NCI-H146 treated with DMSO at 0.1 percent for 48 hours (cell line): Measurements from ENCODE around the gene IREB2.
"Not testable (repeated sequence)": the region's sequence is repeated elsewhere in the genome, so short reads cannot be mapped to it uniquely, and the experiment has no call there.

Source experiments
- DNase-seq: peaks from one replicate; lab custom pipeline; 2025; ENCODE audit not compliant: unreplicated experiment; lab: John Stamatoyannopoulos, UW

Gene IREB2

GRCh38 chr15:78461171-78461888, 23.3 kb downstream of the IREB2 start:
- DNase-seq, result no peak

DNA sequence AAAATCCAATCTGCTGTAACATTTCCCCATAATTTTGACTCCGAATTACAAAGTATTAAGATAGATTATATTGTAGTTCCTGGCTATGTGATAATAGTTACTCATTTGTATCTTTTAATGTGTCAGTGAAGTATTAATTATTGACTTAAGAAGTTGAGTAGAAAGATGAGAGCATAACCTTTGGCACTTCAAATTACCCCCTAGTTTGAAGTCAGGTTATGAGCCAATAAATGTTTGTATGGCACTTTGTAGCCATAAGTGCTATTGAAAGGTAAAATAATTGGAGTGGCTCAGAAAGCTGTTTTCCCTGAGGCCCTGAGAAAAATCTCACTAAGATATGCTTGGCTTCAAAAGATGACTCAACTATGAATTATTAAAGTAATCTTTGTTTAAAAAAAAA, 31.0 kb downstream of the IREB2 start:
- DNase-seq, result no peak

GRCh38 chr15:78477295-78477694, 39.3 kb downstream of the IREB2 start:
- no peak for DNase-seq

GRCh38 chr15:78479650-78480049, 41.6 kb downstream of the IREB2 start:
- no peak for DNase-seq

- DNase-seq, result no peak
Observed at GRCh38 chr15:78481917-78482316, 43.9 kb downstream of the IREB2 start.

DNA sequence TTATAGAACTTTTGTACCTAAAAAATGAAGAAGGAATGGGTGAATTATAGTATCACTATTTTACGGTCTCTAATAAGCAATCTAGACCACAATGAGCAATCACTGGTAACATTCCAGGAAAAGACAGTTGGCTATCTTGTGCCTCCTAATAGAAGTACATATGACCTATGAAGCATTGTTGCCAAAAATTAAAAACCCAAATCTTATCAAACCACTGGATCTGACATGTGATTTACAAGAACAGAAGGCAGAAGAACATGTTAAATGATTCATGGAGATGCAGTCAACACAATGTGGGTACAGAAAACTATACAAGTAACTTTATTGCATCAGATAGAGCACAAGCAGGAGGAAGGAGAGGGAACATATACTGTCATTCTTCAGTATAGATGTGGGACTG, 54.9 kb downstream of the IREB2 start:
- no peak for DNase-seq

GRCh38 chr15:78501857-78502256, 63.8 kb downstream of the IREB2 start:
- DNase-seq, result no peak

DNA sequence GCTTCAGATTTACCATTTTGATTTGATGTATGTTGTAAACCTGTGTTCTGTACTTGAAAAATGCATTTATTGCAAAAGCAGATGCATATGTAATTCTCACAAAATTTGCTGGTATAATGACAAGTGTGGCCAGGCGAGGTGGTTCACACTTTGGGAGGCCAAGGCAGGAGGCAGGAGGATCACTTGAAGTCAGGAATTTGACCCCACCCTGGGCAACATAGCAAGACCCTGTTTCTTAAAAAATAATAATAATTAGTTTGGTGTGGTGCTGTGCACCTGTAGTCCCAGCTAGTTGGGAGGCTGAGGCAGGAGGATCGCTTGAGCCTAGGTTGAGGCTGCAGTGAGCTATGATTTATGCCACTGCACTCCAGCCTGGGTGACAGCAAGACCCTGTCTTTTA, 64.6 kb downstream of the IREB2 start:
- no peak for DNase-seq

DNA sequence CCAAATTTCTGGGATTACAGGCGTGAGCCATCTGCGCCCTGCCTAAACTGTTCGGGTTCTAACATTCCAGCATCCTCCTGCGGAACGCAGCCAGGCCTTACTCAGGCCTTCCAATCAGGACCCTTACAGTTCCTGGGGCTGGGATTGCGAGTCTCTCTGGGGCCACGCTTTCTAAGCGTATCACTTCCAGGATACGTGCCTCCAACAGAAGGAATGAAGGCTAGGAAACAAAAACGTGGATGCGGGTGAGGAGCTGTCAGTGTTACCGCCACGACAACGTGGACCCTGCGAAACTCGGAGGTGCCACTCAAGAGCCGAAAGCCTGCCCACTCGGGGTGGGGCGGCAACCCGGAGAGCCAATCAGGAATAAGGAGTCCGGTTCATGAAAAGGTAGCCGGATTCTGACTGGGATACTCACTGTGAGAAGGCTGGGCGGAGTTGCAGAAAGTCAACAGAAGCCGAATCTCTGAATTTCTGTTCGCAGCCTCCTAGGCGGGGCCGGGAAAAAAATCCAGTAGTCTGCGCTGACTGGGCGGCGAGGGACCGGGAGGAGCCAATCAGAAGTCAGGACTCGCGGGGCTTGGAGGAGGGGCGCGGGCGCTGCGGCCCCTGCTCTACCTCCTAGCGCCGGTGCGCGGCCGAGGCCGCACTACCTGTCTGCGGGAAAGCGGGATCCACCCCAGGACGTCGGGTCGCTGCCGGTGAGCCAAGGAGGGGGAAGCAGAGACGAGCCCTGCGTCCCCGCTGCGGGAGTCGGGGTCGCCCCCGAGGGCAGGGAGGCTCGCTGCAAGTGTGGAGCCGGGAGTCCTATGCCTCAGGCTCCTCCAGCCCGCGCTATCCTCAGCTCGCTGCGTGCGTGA, 69.2 kb downstream of the IREB2 start, which contains the start of gene HYKK:
Gene HYKK, plus strand, starts transcription at position 607 of the 860 bp plus-strand sequence. CDS start 5,512 bp downstream, outside the sequence.
- peak; percentile 90 for DNase-seq

GRCh38 chr15:78507831-78508160, 69.8 kb downstream of the IREB2 start:
- DNase-seq, result no peak

DNA sequence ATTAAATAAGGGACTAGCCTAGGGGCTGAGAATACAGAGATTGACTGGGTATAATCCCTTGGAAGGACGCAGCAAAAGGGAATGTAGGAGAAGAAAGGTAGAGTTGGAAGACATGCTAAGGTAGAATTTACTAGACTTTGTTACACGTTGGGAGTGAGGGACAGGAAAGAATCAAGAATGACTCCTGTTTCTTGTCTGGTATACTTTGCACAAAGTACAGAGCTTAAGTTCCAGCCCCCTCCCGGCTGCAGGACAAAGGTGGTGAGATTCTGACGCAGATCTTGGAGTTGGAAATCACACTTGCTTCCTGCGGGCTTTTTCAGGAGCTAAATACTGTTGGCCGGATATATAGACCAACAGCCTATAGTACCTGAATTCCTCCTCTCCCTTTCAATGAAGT, 70.3 kb downstream of the IREB2 start:
- DNase-seq, result no peak

GRCh38 chr15:78509726-78510312, 71.8 kb downstream of the IREB2 start:
- no peak for DNase-seq

- not testable (repeated sequence) for DNase-seq
Observed at GRCh38 chr15:78520035-78520434, 82.0 kb downstream of the IREB2 start.

GRCh38 chr15:78524230-78524629, 86.2 kb downstream of the IREB2 start:
- no peak for DNase-seq

GRCh38 chr15:78527325-78527724, 89.3 kb downstream of the IREB2 start:
- DNase-seq, result no peak

DNA sequence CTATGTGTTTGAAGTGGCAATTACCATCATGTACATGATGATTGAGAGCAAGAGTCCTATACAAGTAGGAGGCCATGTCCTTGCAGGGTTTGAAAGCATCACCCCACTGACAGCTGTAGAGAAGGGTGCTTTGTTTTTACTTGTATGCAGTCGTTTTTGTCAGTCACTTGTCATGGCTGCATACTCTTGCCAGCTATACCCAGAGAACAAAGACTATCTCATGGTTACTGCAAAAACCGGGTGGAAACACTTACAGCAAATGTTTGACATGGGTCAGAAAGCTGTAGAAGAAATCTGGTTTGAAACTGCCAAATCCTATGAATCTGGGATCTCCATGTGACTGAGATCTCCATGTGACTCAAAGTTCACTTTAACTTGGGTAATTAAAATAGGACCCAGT, 95.3 kb downstream of the IREB2 start:
- DNase-seq, result no peak

DNA sequence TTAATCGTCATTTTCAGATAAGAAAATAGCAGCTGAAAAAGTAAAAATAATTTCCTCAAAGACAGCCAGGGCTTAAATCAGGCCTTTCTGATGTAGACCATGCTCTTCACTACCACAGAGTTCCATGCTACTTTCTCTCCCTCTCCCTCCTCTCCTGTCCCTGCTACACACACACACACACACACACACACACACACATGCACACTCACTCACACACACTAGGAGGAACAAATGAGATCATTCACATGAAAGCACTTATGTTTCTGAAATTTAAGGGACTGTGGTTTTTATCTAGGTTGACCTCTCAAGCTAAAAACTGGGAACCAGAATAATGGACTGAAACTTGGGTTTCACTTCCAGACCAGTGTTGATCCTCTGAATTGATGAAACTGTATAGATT, 98.1 kb downstream of the IREB2 start:
- no peak for DNase-seq

DNA sequence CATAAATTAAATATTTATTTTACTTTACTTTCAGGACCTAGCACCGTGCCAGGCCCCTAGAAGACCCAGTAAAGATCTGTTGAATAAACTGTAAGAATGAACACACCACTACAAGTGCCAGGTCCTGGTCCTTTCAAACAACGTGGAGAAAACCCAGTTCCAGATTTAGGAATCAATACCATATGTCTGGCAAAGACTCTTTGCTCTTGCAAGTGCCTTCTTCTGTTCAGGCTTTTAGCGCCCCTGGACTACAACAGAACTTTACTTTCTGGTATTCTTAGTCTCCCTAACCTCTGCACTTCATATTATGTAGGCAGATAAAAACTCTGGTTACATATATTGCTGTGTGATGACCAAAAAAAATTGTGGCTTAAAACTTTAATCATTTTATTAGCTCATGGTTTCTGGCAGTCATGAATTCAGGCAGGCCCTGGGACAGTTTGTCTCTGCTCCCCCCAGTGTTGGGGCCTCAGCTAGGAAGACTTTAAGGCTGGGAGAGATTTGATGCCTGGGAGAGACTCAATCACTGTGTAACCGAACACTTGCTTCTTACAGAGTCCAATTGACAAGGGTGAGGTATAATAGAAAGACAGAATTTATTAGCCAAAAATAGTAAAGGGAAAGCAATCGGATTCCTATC, 99.4 kb downstream of the IREB2 start:
- DNase-seq, result no peak

DNA sequence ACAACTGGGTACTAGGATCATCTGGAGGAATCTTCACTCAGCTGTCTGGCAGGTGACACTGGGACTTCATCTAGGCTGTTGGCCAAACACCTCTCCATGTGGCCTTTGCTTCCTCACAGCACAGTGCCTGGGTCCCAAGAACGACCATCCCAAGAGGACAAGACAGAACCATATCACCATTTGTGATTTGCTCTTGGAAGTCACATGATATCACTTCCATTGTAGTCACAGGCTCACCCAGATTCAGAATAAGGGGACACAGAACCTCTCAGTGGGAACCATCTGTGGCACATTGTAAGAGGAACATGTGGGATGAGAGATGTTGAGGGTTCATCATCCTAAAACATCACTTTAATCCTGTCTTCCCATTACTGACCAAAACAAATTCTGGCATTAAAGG, 100.3 kb downstream of the IREB2 start:
- no peak for DNase-seq

GRCh38 chr15:78539464-78540140, 101.6 kb downstream of the IREB2 start:
- DNase-seq, result not testable (repeated sequence)
